Measurements from ENCODE around the gene COL23A1.
A peak's percentile ranks its signal among the peaks of the same experiment; 100 is the strongest.
"Not testable (repeated sequence)": the region's sequence is repeated elsewhere in the genome, so short reads cannot be mapped to it uniquely, and the experiment has no call there.

COL23A1 gene

DNA sequence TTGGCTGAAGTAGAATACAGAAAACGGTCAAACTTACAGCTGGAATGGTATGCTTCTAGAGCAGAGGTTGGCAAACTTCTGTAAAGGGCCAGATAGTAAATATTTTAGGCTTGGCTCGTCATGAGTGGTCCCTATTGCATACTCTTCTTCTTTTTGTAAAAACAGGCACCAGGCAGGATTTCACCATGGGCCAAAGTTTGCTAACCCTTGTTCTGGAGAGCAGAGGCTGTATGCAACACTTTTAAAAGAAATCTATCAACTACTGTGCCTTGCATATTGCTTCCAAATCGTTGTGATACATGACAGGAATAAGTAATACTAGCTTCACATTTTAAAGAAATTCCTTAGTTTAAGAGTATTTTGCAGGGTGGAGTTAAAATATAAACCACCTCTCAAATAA, 15.6 kb upstream of the COL23A1 start:
- H3K4me3 Mint-ChIP-seq, result no peak overlapping the region
- H3K36me3 Mint-ChIP-seq (ENCODE audit: low read depth), result peaks cover 71% of the 10 kb centered on the region
- no peaks in the 10 kb centered on the region for H3K27me3 Mint-ChIP-seq
- H3K9me3 Mint-ChIP-seq, result no peaks in the 10 kb centered on the region
- H3K27ac Mint-ChIP-seq, result no peak overlapping the region
- H3K4me1 Mint-ChIP-seq (ENCODE audit: low read depth), result no peaks in the 10 kb centered on the region

- H3K4me3 Mint-ChIP-seq, result no peak overlapping the region
- H3K4me1 Mint-ChIP-seq (ENCODE audit: low read depth), result no peaks in the 10 kb centered on the region
- no peak overlapping the region for H3K27ac Mint-ChIP-seq
- peaks cover 8% of the 10 kb centered on the region for H3K9me3 Mint-ChIP-seq
- H3K36me3 Mint-ChIP-seq (ENCODE audit: low read depth), result peaks cover 74% of the 10 kb centered on the region
- no peaks in the 10 kb centered on the region for H3K27me3 Mint-ChIP-seq
These were observed 12.6 kb upstream of the COL23A1 start for GRCh38 chr5:178602752-178603151.

- H3K4me1 Mint-ChIP-seq (ENCODE audit: low read depth), result peaks cover 3% of the 10 kb centered on the region
- H3K27ac Mint-ChIP-seq, result no peak overlapping the region
- H3K36me3 Mint-ChIP-seq (ENCODE audit: low read depth), result peaks cover 56% of the 10 kb centered on the region
- H3K27me3 Mint-ChIP-seq, result peaks cover 13% of the 10 kb centered on the region
- H3K9me3 Mint-ChIP-seq, result peaks cover 30% of the 10 kb centered on the region
- H3K4me3 Mint-ChIP-seq, result no peak overlapping the region
These were observed 5.6 kb upstream of the COL23A1 start for GRCh38 chr5:178595750-178596149.

- H3K36me3 Mint-ChIP-seq (ENCODE audit: low read depth), result peaks cover 55% of the 10 kb centered on the region
- H3K9me3 Mint-ChIP-seq, result peaks cover 30% of the 10 kb centered on the region
- no peak overlapping the region for H3K27ac Mint-ChIP-seq
- H3K27me3 Mint-ChIP-seq, result peaks cover 16% of the 10 kb centered on the region
- peaks cover 6% of the 10 kb centered on the region for H3K4me1 Mint-ChIP-seq (ENCODE audit: low read depth)
- H3K4me3 Mint-ChIP-seq, result no peak overlapping the region
These were observed 5.0 kb upstream of the COL23A1 start for GRCh38 chr5:178595150-178595549.

- Mint-ChIP-seq H3K36me3 (ENCODE audit: low read depth) (peaks cover 23% of the 10 kb centered on the region), H3K27ac (no peak overlapping the region), H3K4me1 (ENCODE audit: low read depth) (peaks cover 6% of the 10 kb centered on the region), H3K9me3 (peaks cover 22% of the 10 kb centered on the region), H3K4me3 (peak overlapping the region; percentile 71), H3K27me3 (peaks cover 49% of the 10 kb centered on the region)
These were observed 781 bp upstream of the COL23A1 start for GRCh38 chr5:178590924-178591423.

DNA sequence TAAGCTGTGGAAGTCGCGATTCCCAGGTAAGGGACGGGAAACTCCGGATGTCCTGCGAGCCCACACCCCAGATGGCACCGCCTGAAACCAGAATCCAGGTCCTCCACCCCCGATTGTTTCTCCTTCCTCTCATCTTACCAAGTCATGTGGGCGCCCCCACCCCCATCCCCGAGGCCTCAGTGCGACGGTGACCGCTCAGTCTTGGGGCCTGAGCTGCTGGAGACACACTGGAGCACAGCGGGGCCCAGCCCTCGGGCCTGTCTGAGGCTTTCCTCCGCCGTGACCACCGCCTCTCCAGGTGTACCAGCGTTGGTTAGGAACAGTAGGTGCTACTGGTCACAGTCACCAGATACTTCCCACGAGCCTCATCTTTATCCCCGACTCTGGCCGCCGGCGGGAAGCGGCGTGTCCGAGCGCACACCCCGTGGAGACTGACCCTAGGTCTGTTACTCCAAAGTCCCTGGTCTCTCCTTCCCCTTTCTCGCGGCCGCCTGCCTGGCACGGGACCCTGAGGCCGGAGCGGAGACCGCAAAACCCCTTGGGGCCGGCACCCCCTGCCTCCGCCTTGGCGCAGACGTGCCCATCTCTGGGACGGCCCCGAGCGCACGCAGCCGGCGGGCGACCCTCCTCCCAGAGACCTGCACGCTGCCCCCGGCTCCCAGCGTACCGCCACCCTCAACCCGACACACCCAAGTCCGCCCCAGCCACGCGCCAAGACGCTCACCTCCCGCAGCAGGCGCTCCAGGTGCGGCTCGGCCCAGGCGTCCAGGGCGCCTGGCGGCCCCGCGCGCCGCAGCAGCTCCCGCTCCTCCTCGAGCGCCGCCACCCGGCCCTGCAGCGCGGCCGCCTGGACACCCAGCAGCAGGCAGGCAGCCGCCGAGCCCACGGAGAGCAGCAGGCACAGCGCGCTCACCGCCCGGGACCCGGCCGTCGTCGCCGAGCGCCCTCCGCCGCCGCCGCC, 733 bp downstream of the COL23A1 start:
- H3K9me3 Mint-ChIP-seq, result peaks cover 7% of the 10 kb centered on the region
- H3K27me3 Mint-ChIP-seq, result peaks cover 56% of the 10 kb centered on the region
- H3K36me3 Mint-ChIP-seq (ENCODE audit: low read depth), result peaks cover 7% of the 10 kb centered on the region
- H3K4me3 Mint-ChIP-seq, result peak overlapping the region; percentile 35
- H3K4me1 Mint-ChIP-seq (ENCODE audit: low read depth), result peaks cover 6% of the 10 kb centered on the region
- no peak overlapping the region for H3K27ac Mint-ChIP-seq

- Mint-ChIP-seq H3K27me3 (peaks cover 58% of the 10 kb centered on the region), H3K4me3 (peak overlapping the region; percentile 5), H3K36me3 (ENCODE audit: low read depth) (peaks cover under 1% of the 10 kb centered on the region), H3K9me3 (no peaks in the 10 kb centered on the region), H3K4me1 (ENCODE audit: low read depth) (peaks cover 6% of the 10 kb centered on the region), H3K27ac (no peak overlapping the region)
These were observed 1.4 kb downstream of the COL23A1 start for GRCh38 chr5:178588769-178589168.

- no peak overlapping the region for H3K4me3 Mint-ChIP-seq
These were observed 2.2 kb downstream of the COL23A1 start for GRCh38 chr5:178587763-178588611.

DNA sequence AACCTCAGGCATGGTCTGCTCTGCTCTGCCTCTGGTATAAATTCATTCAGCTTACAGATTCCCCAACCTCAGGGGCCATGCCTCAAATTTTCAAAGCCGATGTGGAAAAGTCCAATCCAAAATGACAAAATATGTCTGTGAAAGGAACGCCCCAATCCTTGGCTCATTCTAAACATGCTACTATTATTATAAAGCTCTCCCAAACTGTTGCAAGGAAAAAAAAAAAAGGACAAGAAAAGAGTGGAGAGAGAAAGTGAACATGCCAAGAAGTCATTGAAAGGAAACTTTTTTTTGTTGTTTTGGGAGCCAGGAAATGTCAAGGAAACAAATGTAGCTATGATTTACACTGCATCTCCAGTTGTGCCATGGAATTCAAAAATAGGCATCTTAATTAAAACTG, 3.8 kb downstream of the COL23A1 start:
- Mint-ChIP-seq H3K4me3 (no peak overlapping the region), H3K4me1 (ENCODE audit: low read depth) (peaks cover 6% of the 10 kb centered on the region), H3K27ac (no peak overlapping the region), H3K9me3 (no peaks in the 10 kb centered on the region), H3K27me3 (peaks cover 51% of the 10 kb centered on the region), H3K36me3 (ENCODE audit: low read depth) (no peaks in the 10 kb centered on the region)

More at GRCh38 chr5:178587763-178588611, 2.2 kb downstream of the COL23A1 start:
- Mint-ChIP-seq H3K4me1 (ENCODE audit: low read depth) (peaks cover 6% of the 10 kb centered on the region), H3K27ac (no peak overlapping the region), H3K36me3 (ENCODE audit: low read depth) (no peaks in the 10 kb centered on the region), H3K27me3 (peaks cover 58% of the 10 kb centered on the region), H3K9me3 (no peaks in the 10 kb centered on the region)

DNA sequence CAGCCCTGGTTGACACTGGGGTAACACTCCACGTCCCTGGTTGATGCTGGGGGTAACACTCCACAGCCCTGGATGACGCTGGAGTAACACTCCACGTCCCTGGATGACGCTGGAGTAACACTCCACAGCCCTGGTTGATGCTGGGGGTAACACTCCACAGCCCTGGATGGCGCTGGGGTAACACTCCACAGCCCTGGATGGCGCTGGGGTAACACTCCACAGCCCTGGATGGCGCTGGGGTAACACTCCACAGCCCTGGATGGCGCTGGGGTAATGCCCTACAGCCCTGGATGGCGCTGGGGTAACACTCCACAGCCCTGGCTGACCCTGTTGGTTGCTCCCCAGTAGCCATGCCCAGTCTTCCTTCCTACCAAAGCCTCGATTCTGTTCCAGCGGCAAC, 4.8 kb downstream of the COL23A1 start:
- peaks cover 42% of the 10 kb centered on the region for H3K27me3 Mint-ChIP-seq
- not testable (repeated sequence) for H3K36me3 Mint-ChIP-seq (ENCODE audit: low read depth); H3K27ac Mint-ChIP-seq; H3K4me3 Mint-ChIP-seq; H3K9me3 Mint-ChIP-seq; H3K4me1 Mint-ChIP-seq (ENCODE audit: low read depth)

DNA sequence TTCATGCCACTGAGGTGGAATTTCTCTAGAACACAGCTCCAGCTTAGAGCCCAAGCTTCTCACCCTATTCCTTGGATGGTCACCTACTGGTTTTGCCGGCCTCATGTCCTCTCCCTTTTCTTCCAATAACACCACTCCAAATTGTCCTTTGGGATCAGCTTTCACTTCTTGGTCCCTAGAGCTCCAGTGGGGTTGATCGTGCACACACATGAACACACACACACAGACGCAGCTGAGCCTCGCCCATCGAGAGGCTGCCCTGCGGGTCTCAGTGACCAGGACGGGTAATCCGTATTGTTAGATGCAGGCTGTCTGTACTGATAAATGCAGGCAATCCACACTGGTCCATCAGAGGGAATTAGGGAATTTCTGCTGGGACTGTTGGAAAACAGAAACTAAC, 6.9 kb downstream of the COL23A1 start:
- no peak overlapping the region for H3K4me3 Mint-ChIP-seq
- H3K27ac Mint-ChIP-seq, result no peak overlapping the region
- peaks cover 32% of the 10 kb centered on the region for H3K27me3 Mint-ChIP-seq
- no peaks in the 10 kb centered on the region for H3K4me1 Mint-ChIP-seq (ENCODE audit: low read depth)
- no peaks in the 10 kb centered on the region for H3K9me3 Mint-ChIP-seq
- H3K36me3 Mint-ChIP-seq (ENCODE audit: low read depth), result no peaks in the 10 kb centered on the region

DNA sequence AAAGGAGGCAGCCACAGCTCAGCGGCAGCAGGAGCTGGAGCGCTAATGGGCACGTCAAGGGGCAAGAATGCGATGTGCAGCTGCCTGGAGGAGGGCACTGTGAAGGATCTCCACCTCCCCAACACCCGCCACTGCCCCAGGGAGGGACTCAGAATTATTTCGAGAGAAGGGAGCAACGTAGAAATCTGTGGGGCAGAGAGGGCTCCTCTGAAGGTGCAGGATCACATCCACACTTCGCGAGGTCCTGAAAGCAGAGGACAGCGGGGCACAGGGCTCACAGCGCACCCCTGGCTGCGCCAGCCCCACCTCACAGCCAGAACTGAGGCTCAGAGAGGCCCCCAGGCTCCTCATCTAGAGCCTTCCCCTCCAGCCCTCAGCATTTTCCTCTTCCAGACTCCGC, 7.9 kb downstream of the COL23A1 start:
- no peaks in the 10 kb centered on the region for H3K36me3 Mint-ChIP-seq (ENCODE audit: low read depth)
- no peaks in the 10 kb centered on the region for H3K9me3 Mint-ChIP-seq
- no peak overlapping the region for H3K4me3 Mint-ChIP-seq
- no peaks in the 10 kb centered on the region for H3K4me1 Mint-ChIP-seq (ENCODE audit: low read depth)
- H3K27me3 Mint-ChIP-seq, result peaks cover 29% of the 10 kb centered on the region
- H3K27ac Mint-ChIP-seq, result no peak overlapping the region

GRCh38 chr5:178581621-178582020, 8.6 kb downstream of the COL23A1 start:
- Mint-ChIP-seq H3K27ac (no peak overlapping the region), H3K36me3 (ENCODE audit: low read depth) (no peaks in the 10 kb centered on the region), H3K9me3 (no peaks in the 10 kb centered on the region), H3K4me3 (no peak overlapping the region), H3K4me1 (ENCODE audit: low read depth) (no peaks in the 10 kb centered on the region), H3K27me3 (peaks cover 28% of the 10 kb centered on the region)

GRCh38 chr5:178580271-178580955, 9.8 kb downstream of the COL23A1 start:
- H3K4me3 Mint-ChIP-seq, result no peak overlapping the region

More at GRCh38 chr5:178580271-178580955, 9.8 kb downstream of the COL23A1 start:
- Mint-ChIP-seq H3K4me1 (ENCODE audit: low read depth) (no peaks in the 10 kb centered on the region), H3K9me3 (no peaks in the 10 kb centered on the region), H3K36me3 (ENCODE audit: low read depth) (no peaks in the 10 kb centered on the region), H3K27ac (no peak overlapping the region), H3K27me3 (peaks cover 21% of the 10 kb centered on the region)
